Activated CD4-positive, alpha-beta T cell treated with anti-CD3 and anti-CD28 coated beads for 48 hours (primary cell): ENCODE results near the gene CALU.

ENCODE experiments used
- DNase-seq: peaks from one replicate; pipeline ENCODE4 v3.0.0-alpha.2; 2020

CALU gene

GRCh38 chr7:128725531-128725930 lies 13.6 kb upstream of the CALU start:
- DNase-seq, result no peak

- no peak for DNase-seq
Observed at GRCh38 chr7:128726059-128726736, 13.0 kb upstream of the CALU start.

GRCh38 chr7:128726737-128727072 lies 12.5 kb upstream of the CALU start:
- no peak for DNase-seq

- DNase-seq, result no peak
Observed at GRCh38 chr7:128727239-128727638, 11.9 kb upstream of the CALU start.

- no peak for DNase-seq
Observed at GRCh38 chr7:128728598-128728997, 10.6 kb upstream of the CALU start.

- DNase-seq, result no peak
Observed at GRCh38 chr7:128729494-128729893, 9.7 kb upstream of the CALU start.

GRCh38 chr7:128731184-128731583 lies 8.0 kb upstream of the CALU start:
- DNase-seq, result no peak

- DNase-seq, result no peak
Observed at GRCh38 chr7:128732521-128733277, 6.5 kb upstream of the CALU start.

GRCh38 chr7:128733278-128733645 lies 5.9 kb upstream of the CALU start:
- no peak for DNase-seq

GRCh38 chr7:128734890-128735289 lies 4.3 kb upstream of the CALU start:
- DNase-seq, result no peak

GRCh38 chr7:128735436-128735835 lies 3.7 kb upstream of the CALU start:
- DNase-seq, result no peak

GRCh38 chr7:128737441-128737840 lies 1.7 kb upstream of the CALU start:
- DNase-seq, result no peak

GRCh38 chr7:128737867-128738385 lies 1.2 kb upstream of the CALU start:
- no peak for DNase-seq

GRCh38 chr7:128738570-128739047 lies 550 bp upstream of the CALU start:
- no peak for DNase-seq

GRCh38 chr7:128739990-128740682 lies 977 bp downstream of the CALU start:
- no peak for DNase-seq

- DNase-seq, result no peak
Observed at GRCh38 chr7:128740996-128741395, 1.8 kb downstream of the CALU start.

- no peak for DNase-seq
Observed at GRCh38 chr7:128741491-128741890, 2.3 kb downstream of the CALU start.

GRCh38 chr7:128742206-128742605 lies 3.0 kb downstream of the CALU start:
- no peak for DNase-seq

- DNase-seq, result no peak
Observed at GRCh38 chr7:128743112-128743772, 4.1 kb downstream of the CALU start.

- no peak for DNase-seq
Observed at GRCh38 chr7:128744366-128744905, 5.3 kb downstream of the CALU start.

GRCh38 chr7:128745706-128746105 lies 6.5 kb downstream of the CALU start:
- no peak for DNase-seq

GRCh38 chr7:128747327-128748079 lies 8.3 kb downstream of the CALU start:
- no peak for DNase-seq
